ENCODE data around the gene FAM186B. TPM values are rescaled to one million over a fixed set of nuclear protein-coding genes. Genes with fewer than 3 reads are reported as not detected.

The FAM186B gene
- total RNA-seq, 1 donor from 2014 or later: 0.26 TPM

- Histone ChIP-seq H3K4me3 (ENCODE audit: low read depth, low read length) (no peak overlapping the region), H3K27me3 (ENCODE audit: control insufficient read depth, insufficient read depth, low read length) (no peaks in the 10 kb centered on the region), H3K36me3 (ENCODE audit: control insufficient read depth, insufficient read depth, low read length) (no peaks in the 10 kb centered on the region)
- TF ChIP-seq CTCF (IDR thresholded peaks at IDR 0.05; ENCODE audit: insufficient read depth, low read length, severe bottlenecking): no peak
- FAIRE-seq: no peak
- DNase-seq (ENCODE audit: low read depth): no peak
These were observed 21.9 kb downstream of the FAM186B start for GRCh38 chr12:49583366-49584094.

- Histone ChIP-seq H3K27me3 (ENCODE audit: control insufficient read depth, insufficient read depth, low read length) (no peaks in the 10 kb centered on the region), H3K4me3 (ENCODE audit: low read depth, low read length) (no peak overlapping the region), H3K36me3 (ENCODE audit: control insufficient read depth, insufficient read depth, low read length) (no peaks in the 10 kb centered on the region)
- FAIRE-seq: no peak
- no peak for DNase-seq (ENCODE audit: low read depth)
- TF ChIP-seq CTCF (IDR thresholded peaks at IDR 0.05; ENCODE audit: insufficient read depth, low read length, severe bottlenecking): no peak
These were observed 22.6 kb downstream of the FAM186B start for GRCh38 chr12:49582850-49583249.

GRCh38 chr12:49582201-49582600 is 23.2 kb downstream of the FAM186B start:
- TF ChIP-seq CTCF (IDR thresholded peaks at IDR 0.05; ENCODE audit: insufficient read depth, low read length, severe bottlenecking): no peak
- Histone ChIP-seq H3K27me3 (ENCODE audit: control insufficient read depth, insufficient read depth, low read length) (no peaks in the 10 kb centered on the region), H3K36me3 (ENCODE audit: control insufficient read depth, insufficient read depth, low read length) (no peaks in the 10 kb centered on the region), H3K4me3 (ENCODE audit: low read depth, low read length) (no peak overlapping the region)
- FAIRE-seq: no peak
- DNase-seq (ENCODE audit: low read depth): no peak

GRCh38 chr12:49580572-49581535 is 24.6 kb downstream of the FAM186B start:
- Histone ChIP-seq H3K36me3 (ENCODE audit: control insufficient read depth, insufficient read depth, low read length) (no peaks in the 10 kb centered on the region), H3K27me3 (ENCODE audit: control insufficient read depth, insufficient read depth, low read length) (no peaks in the 10 kb centered on the region), H3K4me3 (ENCODE audit: low read depth, low read length) (no peak overlapping the region)
- FAIRE-seq (no peak), DNase-seq (ENCODE audit: low read depth) (peak; percentile 64)
- TF ChIP-seq CTCF (IDR thresholded peaks at IDR 0.05; ENCODE audit: insufficient read depth, low read length, severe bottlenecking): peak; percentile 88

- no peak for FAIRE-seq
- Histone ChIP-seq H3K27me3 (ENCODE audit: control insufficient read depth, insufficient read depth, low read length) (no peaks in the 10 kb centered on the region), H3K4me3 (ENCODE audit: low read depth, low read length) (no peak overlapping the region), H3K36me3 (ENCODE audit: control insufficient read depth, insufficient read depth, low read length) (peaks cover 2% of the 10 kb centered on the region)
- TF ChIP-seq CTCF (IDR thresholded peaks at IDR 0.05; ENCODE audit: insufficient read depth, low read length, severe bottlenecking): no peak
- DNase-seq (ENCODE audit: low read depth): no peak
These were observed 26.8 kb downstream of the FAM186B start for GRCh38 chr12:49578471-49579112.

Measured in bronchial epithelial cell (primary cell).